Loucy (cell line): Measurements from ENCODE around the gene LY6G5B.

Experiments used
- EZH2phosphoT487 ChIP-seq: fragments of 200-600 bp; IDR thresholded peaks from 2 replicates; pipeline ENCODE4 v1.6.1; 2018; ENCODE audit warnings: antibody characterized with exemption, mild to moderate bottlenecking, moderate library complexity, borderline replicate concordance
- TF ChIP-seq, protein P1 (sequence below): fragments of 200-600 bp; sonication (generic); conservative IDR thresholded peaks from 2 replicates; pipeline ENCODE4 v1.5.1; 2014; ENCODE audit warnings: mild to moderate bottlenecking, antibody characterized with exemption, low read length

DNA sequence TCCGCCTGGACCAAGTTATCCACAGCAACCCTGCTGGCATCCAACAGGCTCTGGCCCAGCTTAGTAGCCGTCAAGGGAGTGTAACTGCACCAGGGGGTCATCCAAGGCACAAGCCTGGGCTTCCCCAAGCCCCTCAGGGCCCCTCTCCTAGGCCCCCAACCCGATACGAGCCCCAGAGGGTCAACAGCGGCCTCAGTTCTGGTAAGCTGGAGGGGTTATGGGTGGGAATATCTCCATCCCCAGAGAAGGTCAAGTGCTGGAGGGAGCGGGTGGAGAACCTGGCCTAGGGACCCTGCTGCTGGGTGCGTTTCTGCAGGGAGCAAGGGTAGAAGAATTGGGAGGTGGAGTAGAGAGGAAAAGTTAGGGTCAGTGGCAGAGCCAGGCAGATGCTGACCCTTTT lies 36.3 kb upstream of the LY6G5B start:
- TF ChIP-seq, protein P1, sequence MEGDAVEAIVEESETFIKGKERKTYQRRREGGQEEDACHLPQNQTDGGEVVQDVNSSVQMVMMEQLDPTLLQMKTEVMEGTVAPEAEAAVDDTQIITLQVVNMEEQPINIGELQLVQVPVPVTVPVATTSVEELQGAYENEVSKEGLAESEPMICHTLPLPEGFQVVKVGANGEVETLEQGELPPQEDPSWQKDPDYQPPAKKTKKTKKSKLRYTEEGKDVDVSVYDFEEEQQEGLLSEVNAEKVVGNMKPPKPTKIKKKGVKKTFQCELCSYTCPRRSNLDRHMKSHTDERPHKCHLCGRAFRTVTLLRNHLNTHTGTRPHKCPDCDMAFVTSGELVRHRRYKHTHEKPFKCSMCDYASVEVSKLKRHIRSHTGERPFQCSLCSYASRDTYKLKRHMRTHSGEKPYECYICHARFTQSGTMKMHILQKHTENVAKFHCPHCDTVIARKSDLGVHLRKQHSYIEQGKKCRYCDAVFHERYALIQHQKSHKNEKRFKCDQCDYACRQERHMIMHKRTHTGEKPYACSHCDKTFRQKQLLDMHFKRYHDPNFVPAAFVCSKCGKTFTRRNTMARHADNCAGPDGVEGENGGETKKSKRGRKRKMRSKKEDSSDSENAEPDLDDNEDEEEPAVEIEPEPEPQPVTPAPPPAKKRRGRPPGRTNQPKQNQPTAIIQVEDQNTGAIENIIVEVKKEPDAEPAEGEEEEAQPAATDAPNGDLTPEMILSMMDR, result no peak
- TF ChIP-seq EZH2phosphoT487, result no peak
